ENCODE data around the gene SH3YL1.
A peak's percentile ranks its signal among the peaks of the same experiment; 100 is the strongest.

The SH3YL1 gene

GRCh38 chr2:196406-196805, 67.4 kb downstream of the SH3YL1 start:
- Histone ChIP-seq H3K9me3 (no peaks in the 10 kb centered on the region), H3K27me3 (no peaks in the 10 kb centered on the region), H3K4me1 (peaks cover 0 to 44% (median 12%) of the 10 kb centered on the region in 4 donors), H3K4me3 (no peak overlapping the region), H3K36me3 (no peaks in the 10 kb centered on the region), H3K27ac (peak overlapping the region; percentile 61 to 77)
- TF ChIP-seq, protein P1, sequence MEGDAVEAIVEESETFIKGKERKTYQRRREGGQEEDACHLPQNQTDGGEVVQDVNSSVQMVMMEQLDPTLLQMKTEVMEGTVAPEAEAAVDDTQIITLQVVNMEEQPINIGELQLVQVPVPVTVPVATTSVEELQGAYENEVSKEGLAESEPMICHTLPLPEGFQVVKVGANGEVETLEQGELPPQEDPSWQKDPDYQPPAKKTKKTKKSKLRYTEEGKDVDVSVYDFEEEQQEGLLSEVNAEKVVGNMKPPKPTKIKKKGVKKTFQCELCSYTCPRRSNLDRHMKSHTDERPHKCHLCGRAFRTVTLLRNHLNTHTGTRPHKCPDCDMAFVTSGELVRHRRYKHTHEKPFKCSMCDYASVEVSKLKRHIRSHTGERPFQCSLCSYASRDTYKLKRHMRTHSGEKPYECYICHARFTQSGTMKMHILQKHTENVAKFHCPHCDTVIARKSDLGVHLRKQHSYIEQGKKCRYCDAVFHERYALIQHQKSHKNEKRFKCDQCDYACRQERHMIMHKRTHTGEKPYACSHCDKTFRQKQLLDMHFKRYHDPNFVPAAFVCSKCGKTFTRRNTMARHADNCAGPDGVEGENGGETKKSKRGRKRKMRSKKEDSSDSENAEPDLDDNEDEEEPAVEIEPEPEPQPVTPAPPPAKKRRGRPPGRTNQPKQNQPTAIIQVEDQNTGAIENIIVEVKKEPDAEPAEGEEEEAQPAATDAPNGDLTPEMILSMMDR (IDR thresholded peaks at IDR 0.05) = no peak
- intact Hi-C loops (cut with DNase I; ENCODE audit: low total_unique reads) = no loop called here
- no peak for DNase-seq

DNA sequence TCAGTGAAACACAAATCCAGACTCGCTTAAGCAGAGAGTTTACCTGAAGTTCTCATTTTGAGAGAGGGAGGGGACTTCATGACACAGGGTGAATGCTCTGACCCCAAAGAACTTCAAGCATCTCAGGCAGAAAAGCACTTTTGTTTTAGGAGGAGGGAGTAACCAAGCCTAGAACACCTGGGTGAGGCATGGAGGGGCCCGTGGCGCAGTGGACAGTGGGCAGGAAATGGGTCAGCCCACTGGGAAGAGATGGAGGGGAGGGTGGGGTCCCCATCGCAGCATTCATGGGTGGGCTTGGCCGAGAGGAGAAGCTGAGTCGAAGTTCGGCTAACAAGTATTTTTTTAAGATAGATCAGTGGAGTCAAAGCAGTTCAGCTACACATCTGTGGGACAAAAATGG, 67.9 kb downstream of the SH3YL1 start:
- no peak for DNase-seq
- TF ChIP-seq, protein P1 (IDR thresholded peaks at IDR 0.05) = no peak
- intact Hi-C loops (cut with DNase I; ENCODE audit: low total_unique reads) = no loop called here
- Histone ChIP-seq H3K27ac (peak overlapping the region; percentile 61 to 77), H3K9me3 (no peaks in the 10 kb centered on the region), H3K27me3 (no peaks in the 10 kb centered on the region), H3K36me3 (no peaks in the 10 kb centered on the region), H3K4me3 (no peak overlapping the region), H3K4me1 (peaks cover 0 to 42% (median 12%) of the 10 kb centered on the region in 4 donors)

- TF ChIP-seq, protein P1 (IDR thresholded peaks at IDR 0.05) = no peak
- H3K36me3 ChIP-seq = no peaks in the 10 kb centered on the region
- no peak for DNase-seq
- intact Hi-C loops (cut with DNase I; ENCODE audit: low total_unique reads) = no loop called here
- no peaks in the 10 kb centered on the region for H3K27me3 ChIP-seq
- no peak overlapping the region for H3K4me3 ChIP-seq
- no peaks in the 10 kb centered on the region for H3K9me3 ChIP-seq
- peak overlapping the region; percentile 1 to 59 for H3K27ac ChIP-seq
- H3K4me1 ChIP-seq = peaks cover 0 to 36% (median 12%) of the 10 kb centered on the region in 4 donors
Observed at GRCh38 chr2:193141-193671, 70.6 kb downstream of the SH3YL1 start.

- intact Hi-C loops (cut with DNase I; ENCODE audit: low total_unique reads) = no loop called here
Observed at GRCh38 chr2:191311-192190, 72.3 kb downstream of the SH3YL1 start.

DNA sequence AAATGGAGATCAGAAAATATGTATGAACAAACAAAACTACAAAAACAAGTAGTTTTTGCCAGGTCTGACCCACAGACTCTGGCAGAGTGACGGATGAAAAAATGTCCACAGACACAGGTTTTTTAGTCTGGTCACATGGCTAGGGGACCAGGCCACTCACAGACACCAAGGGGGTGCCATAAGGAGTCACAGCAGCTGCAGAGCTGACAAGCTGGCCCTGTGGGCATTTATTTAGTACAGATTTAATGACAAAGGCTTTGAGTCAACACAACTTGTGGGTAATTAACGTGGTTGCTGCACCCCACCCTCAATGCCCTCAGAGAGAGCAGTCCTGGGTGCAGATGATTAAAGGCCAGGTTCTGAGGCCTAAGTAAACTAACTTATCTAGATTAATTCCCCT, 76.0 kb downstream of the SH3YL1 start:
- no peaks in the 10 kb centered on the region for H3K4me1 ChIP-seq
- no peaks in the 10 kb centered on the region for H3K36me3 ChIP-seq
- H3K27ac ChIP-seq = no peak overlapping the region
- no peaks in the 10 kb centered on the region for H3K9me3 ChIP-seq
- TF ChIP-seq, protein P1 (IDR thresholded peaks at IDR 0.05) = no peak
- H3K4me3 ChIP-seq = no peak overlapping the region
- intact Hi-C loops (cut with DNase I; ENCODE audit: low total_unique reads) = no loop called here
- no peaks in the 10 kb centered on the region for H3K27me3 ChIP-seq
- DNase-seq = no peak

More at GRCh38 chr2:191311-192190, 72.3 kb downstream of the SH3YL1 start:
- H3K4me1 ChIP-seq = peaks cover 0 to 32% (median 12%) of the 10 kb centered on the region in 4 donors
- H3K36me3 ChIP-seq = no peaks in the 10 kb centered on the region
- no peaks in the 10 kb centered on the region for H3K9me3 ChIP-seq
- no peak overlapping the region for H3K4me3 ChIP-seq
- TF ChIP-seq, protein P1 (IDR thresholded peaks at IDR 0.05) = no peak
- no peaks in the 10 kb centered on the region for H3K27me3 ChIP-seq
- no peak for DNase-seq
- no peak overlapping the region for H3K27ac ChIP-seq

All from tibial artery (tissue), 4 donors.